CD4-positive, alpha-beta T cell (primary cell): ENCODE results near the gene TATDN2. TPM values are rescaled to one million over a fixed set of nuclear protein-coding genes. Genes with fewer than 3 reads are reported as not detected.

Experiments used
- ATAC-seq: fragments of 200-7000 bp; cut with Tn5 transposase; one replicate; pipeline ENCODE4 v1.10.0; 2022; ENCODE audit warnings: mild to moderate bottlenecking; ENCODE audit not compliant: poor library complexity
- CTCF ChIA-PET: fragments of 350-600 bp; sonication (Branson Sonifier 250); formaldehyde crosslinking; loops from one replicate; lab custom pipeline; 2021; ENCODE audit warnings: antibody characterized with exemption, inconsistent platforms; lab: Charles Lee
- POLR2A ChIA-PET: fragments of 350-600 bp; sonication (Branson Sonifier 250); formaldehyde crosslinking; loops from one replicate; lab custom pipeline; 2021; ENCODE audit warnings: antibody characterized with exemption, inconsistent platforms; lab: Charles Lee
- DNase-seq, 14 experiments: peaks; one replicate each; pipeline ENCODE4 v3.0.0-alpha.2; 2013 to 2020; ENCODE audit warnings: mixed read lengths in 2 of 14
- H3K27ac ChIP-seq, 2 donors: one replicate each; pipeline versions ENCODE4 v1.5.1 to v1.7.0; 2013; ENCODE audit warnings: low read length in 2 of 2, low read depth in 1 of 2, mild to moderate bottlenecking in 1 of 2
- H3K27me3 ChIP-seq, 2 experiments: 1 replicate in 1 of 2; 2 replicates in 1 of 2; pipeline versions ENCODE4 v1.6.1 to v1.7.0; 2013; ENCODE audit warnings: low read length in 2 of 2, control low read depth in 1 of 2, mild to moderate bottlenecking in 1 of 2, moderate library complexity in 1 of 2; ENCODE audit not compliant: insufficient read depth in 2 of 2, control insufficient read depth in 1 of 2
- H3K36me3 ChIP-seq: one replicate; pipeline ENCODE4 v1.6.1; 2013; ENCODE audit warnings: low read length, control low read depth; ENCODE audit not compliant: insufficient read depth
- H3K4me1 ChIP-seq: one replicate; pipeline ENCODE4 v1.6.1; 2013; ENCODE audit warnings: low read length, control low read depth; ENCODE audit not compliant: insufficient read depth
- H3K4me3 ChIP-seq: one replicate; pipeline ENCODE4 v1.5.1; 2013; ENCODE audit warnings: mild to moderate bottlenecking, low read length, moderate library complexity
- H3K9me3 ChIP-seq, 2 experiments: 1 replicate in 1 of 2; 2 replicates in 1 of 2; pipeline versions ENCODE4 v1.6.1 to v1.7.0; 2013; ENCODE audit warnings: low read length in 2 of 2, mild to moderate bottlenecking in 2 of 2, control low read depth in 1 of 2, moderate library complexity in 1 of 2; ENCODE audit not compliant: control insufficient read depth in 1 of 2, insufficient read depth in 1 of 2
- H3K27ac Mint-ChIP-seq: one replicate; pipeline ENCODE4 v1.8.0; 2020; ENCODE audit warnings: mixed read lengths
- H3K27me3 Mint-ChIP-seq: one replicate; pipeline ENCODE4 v1.8.0; 2021; ENCODE audit warnings: mixed read lengths
- H3K36me3 Mint-ChIP-seq: one replicate; pipeline ENCODE4 v1.8.0; 2021; ENCODE audit warnings: low read depth, mixed read lengths
- H3K4me1 Mint-ChIP-seq: one replicate; pipeline ENCODE4 v1.8.0; 2021; ENCODE audit warnings: low read depth, mixed read lengths
- H3K4me3 Mint-ChIP-seq: one replicate; pipeline ENCODE4 v1.8.0; 2020; ENCODE audit warnings: mild to moderate bottlenecking, mixed read lengths
- H3K9me3 Mint-ChIP-seq: one replicate; pipeline ENCODE4 v1.8.0; 2020; ENCODE audit warnings: mixed read lengths
- intact Hi-C, 2 experiments: fragments of 100-400 bp; cut with DNase I in 1 of 2; cut with micrococcal nuclease in 1 of 2; formaldehyde crosslinking; loops; one replicate each; pipeline versions ENCODE4 v1.15.1 to v1.9.0; 2023 to 2025; cut with DNase I, micrococcal nuclease
- total RNA-seq, 174 experiments: library from RNA in 2 of 174; stranded (reverse) in 2 of 174; gene quantifications; one replicate each; pipeline ENCODE4 v1.2.3 and lab custom pipeline; 2021 to 2026
- TF ChIP-seq, protein P1 (sequence below): fragments of 200-600 bp; IDR thresholded peaks from one replicate; pipeline ENCODE4 v1.8.0; 2022; ENCODE audit warnings: antibody characterized with exemption, mild to moderate bottlenecking

Gene TATDN2
- total RNA-seq, 2 experiments from 2014 or later = 48.7 to 50.2 TPM

DNA sequence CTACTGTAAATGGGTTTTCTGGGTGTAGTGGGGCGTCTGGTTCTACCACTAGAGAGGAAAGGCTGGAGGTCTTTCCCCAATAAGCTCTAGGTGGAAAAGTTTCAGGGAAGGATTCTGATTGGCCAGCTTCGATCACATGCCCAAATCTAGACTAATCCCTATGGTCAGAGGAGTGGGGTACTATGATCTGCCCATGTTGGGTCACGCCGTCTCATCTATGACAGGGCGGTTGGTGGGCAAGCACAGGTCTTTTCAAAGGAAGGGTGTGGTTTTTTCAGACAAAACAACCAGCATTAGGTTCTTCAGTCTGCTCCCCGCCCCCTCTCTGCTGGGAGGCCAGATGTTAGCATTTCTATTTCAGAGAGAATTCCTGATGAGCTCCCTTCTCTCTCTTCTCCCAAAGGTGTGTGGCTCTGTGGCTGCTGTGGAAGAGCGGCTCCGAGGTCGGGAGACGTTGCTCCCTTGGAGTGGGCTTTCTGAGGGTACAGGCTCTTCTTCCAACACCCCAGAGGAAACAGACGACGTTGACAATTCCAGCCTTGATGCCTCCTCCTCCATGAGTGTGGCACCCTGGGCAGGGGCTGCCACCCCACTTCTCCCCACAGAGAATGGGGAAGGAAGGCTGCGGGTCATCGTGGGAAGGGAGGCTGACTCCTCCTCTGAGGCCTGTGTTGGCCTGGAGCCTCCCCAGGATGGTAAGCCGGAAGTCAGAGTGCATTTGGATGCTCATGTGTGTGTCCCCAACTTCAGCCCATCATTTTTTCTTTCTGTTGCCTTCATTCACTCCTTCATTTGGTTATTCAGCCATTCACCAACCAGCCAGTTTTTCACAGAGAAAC lies 9.7 kb upstream of the TATDN2 start:
- no peaks in the 10 kb centered on the region for H3K27me3 ChIP-seq
- Mint-ChIP-seq H3K27me3 (no peaks in the 10 kb centered on the region), H3K4me1 (peaks cover 56% of the 10 kb centered on the region), H3K27ac (peak overlapping the region; percentile 95), H3K4me3 (peak overlapping the region; percentile 56), H3K36me3 (peaks cover 35% of the 10 kb centered on the region), H3K9me3 (no peaks in the 10 kb centered on the region)
- H3K36me3 ChIP-seq = peaks cover 23% of the 10 kb centered on the region
- TF ChIP-seq, protein P1, sequence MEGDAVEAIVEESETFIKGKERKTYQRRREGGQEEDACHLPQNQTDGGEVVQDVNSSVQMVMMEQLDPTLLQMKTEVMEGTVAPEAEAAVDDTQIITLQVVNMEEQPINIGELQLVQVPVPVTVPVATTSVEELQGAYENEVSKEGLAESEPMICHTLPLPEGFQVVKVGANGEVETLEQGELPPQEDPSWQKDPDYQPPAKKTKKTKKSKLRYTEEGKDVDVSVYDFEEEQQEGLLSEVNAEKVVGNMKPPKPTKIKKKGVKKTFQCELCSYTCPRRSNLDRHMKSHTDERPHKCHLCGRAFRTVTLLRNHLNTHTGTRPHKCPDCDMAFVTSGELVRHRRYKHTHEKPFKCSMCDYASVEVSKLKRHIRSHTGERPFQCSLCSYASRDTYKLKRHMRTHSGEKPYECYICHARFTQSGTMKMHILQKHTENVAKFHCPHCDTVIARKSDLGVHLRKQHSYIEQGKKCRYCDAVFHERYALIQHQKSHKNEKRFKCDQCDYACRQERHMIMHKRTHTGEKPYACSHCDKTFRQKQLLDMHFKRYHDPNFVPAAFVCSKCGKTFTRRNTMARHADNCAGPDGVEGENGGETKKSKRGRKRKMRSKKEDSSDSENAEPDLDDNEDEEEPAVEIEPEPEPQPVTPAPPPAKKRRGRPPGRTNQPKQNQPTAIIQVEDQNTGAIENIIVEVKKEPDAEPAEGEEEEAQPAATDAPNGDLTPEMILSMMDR = no peak
- no peak overlapping the region for H3K4me3 ChIP-seq
- ATAC-seq (peak; percentile 27), DNase-seq (peak in 10 of 14 experiments; percentile 15 to 66 (median 38))
- intact Hi-C loops = no loop called here
- POLR2A ChIA-PET = interaction anchor here (0.6 to 1.4 kb wide), 4 partner anchors 10 to 818 kb away, joined by 4 to 13 read pairs (median 4); partner anchors contain the start of gene TATDN2
- CTCF ChIA-PET = no interaction called here
- H3K4me1 ChIP-seq = peaks cover 51% of the 10 kb centered on the region
- H3K27ac ChIP-seq = peak overlapping the region in 1 of 2 donors; percentile 5
- no peaks in the 10 kb centered on the region for H3K9me3 ChIP-seq

DNA sequence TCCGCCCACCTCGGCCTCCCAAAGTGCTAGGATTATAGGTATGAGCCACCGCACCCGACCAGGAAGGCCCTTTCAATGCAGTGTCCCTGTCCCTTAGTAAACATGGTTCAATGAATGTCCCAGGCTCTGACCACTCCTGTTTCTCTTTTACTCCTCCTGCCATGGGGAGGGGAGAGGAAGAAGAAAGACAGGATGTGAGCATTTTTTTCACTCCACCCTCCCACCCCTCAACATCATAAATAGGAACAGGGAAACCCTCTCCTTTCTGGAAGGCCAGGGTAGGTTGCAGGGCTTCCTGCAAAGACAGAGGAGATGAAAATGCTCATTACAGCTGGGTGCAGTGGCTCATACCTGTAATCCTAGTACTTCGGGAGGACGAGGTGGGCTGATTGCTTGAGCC lies 7.5 kb upstream of the TATDN2 start:
- Mint-ChIP-seq H3K27me3 (no peaks in the 10 kb centered on the region), H3K4me3 (peak overlapping the region; percentile 20), H3K27ac (peak overlapping the region; percentile 68), H3K4me1 (peaks cover 64% of the 10 kb centered on the region), H3K9me3 (peaks cover 2% of the 10 kb centered on the region), H3K36me3 (peaks cover 31% of the 10 kb centered on the region)
- H3K27me3 ChIP-seq = no peaks in the 10 kb centered on the region
- CTCF ChIA-PET = no interaction called here
- POLR2A ChIA-PET = interaction anchor here (1.6 kb wide), 1 partner anchor 7 kb away, joined by 10 read pairs; the partner anchor contains the start of gene TATDN2
- no peak for ATAC-seq
- peaks cover 56% of the 10 kb centered on the region for H3K4me1 ChIP-seq
- no peak for DNase-seq
- TF ChIP-seq, protein P1 = no peak
- intact Hi-C loops = loop anchor here (2.0 to 5.0 kb wide), 2 partner anchors 14 to 73 kb away; no protein-coding TSS in a partner anchor
- H3K9me3 ChIP-seq = peaks cover 2 to 9% of the 10 kb centered on the region in 2 experiments
- peak overlapping the region in 1 of 2 donors; percentile 26 for H3K27ac ChIP-seq
- no peak overlapping the region for H3K4me3 ChIP-seq
- H3K36me3 ChIP-seq = peaks cover 9% of the 10 kb centered on the region

DNA sequence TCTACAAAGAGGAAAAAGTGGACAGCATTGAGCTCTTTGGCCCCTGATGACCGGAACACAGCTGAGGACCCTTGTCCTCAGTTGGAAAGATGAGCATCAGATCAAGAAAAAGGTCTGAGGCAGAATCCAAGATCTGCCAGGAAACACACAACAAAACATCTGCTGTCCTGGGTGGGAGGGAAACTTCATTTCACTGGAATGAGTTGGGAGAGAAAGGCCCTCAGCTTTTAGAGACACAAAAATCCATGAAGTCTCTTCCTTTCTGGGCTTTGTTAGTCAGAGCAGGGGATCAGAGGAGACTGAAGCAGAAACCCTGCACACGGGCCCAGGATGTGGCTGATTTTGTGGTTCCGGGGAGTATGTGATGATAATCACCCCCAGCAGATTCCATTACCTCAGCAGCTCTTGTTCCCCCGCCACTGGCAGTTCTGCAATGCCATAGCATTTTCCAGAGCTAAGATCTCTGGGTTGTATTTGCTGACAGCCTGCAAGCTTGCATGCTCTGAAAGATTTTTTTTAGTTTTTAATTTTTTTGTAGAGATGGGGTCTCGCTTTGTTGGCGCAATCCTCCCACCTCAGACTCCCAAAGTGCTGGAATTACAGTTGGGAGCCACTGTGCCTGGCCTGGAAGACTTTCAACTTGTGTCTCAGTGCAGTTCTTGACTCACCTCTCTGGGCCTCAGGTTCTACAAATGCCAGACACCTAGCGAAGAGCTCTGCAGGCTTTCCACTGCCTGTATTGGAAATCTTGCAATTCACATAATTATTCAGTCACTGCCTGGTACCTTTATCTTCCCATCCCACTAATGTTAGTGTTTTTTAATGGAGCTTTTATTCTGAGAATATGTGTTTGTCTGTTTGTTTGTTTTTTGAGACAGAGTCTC lies 5.8 kb upstream of the TATDN2 start:
- intact Hi-C loops = loop anchor here (1.0 to 5.0 kb wide), 4 partner anchors 22 to 310 kb away; partner anchors contain the start of gene CRELD1 (in 1 of the 2)
- DNase-seq (peak; percentile 42 to 94 (median 68)), ATAC-seq (peak; percentile 94)
- ChIA-PET POLR2A (interaction anchor here (0.6 to 2.2 kb wide), 14 partner anchors 15 to 450 kb away, joined by 3 to 21 read pairs (median 4); partner anchors contain the start of genes ARPC4, CRELD1, JAGN1 and VHL), CTCF (interaction anchor here (0.7 to 3.3 kb wide), 4 partner anchors 7 to 27 kb away, joined by 3 to 26 read pairs (median 4); no protein-coding TSS in a partner anchor)
- Mint-ChIP-seq H3K4me3 (peak overlapping the region; percentile 77), H3K4me1 (peaks cover 62% of the 10 kb centered on the region), H3K36me3 (peaks cover 31% of the 10 kb centered on the region), H3K27ac (peak overlapping the region; percentile 91), H3K27me3 (no peaks in the 10 kb centered on the region), H3K9me3 (peaks cover 2% of the 10 kb centered on the region)
- no peaks in the 10 kb centered on the region for H3K36me3 ChIP-seq
- peak overlapping the region; percentile 41 to 63 for H3K27ac ChIP-seq
- TF ChIP-seq, protein P1 = no peak
- H3K9me3 ChIP-seq = peaks cover 5 to 9% of the 10 kb centered on the region in 2 experiments
- peaks cover 59% of the 10 kb centered on the region for H3K4me1 ChIP-seq
- H3K27me3 ChIP-seq = no peaks in the 10 kb centered on the region
- H3K4me3 ChIP-seq = peak overlapping the region; percentile 6
